Caco-2 (cell line): Measurements from ENCODE around the gene HAUS7. TPM values are rescaled to one million over a fixed set of nuclear protein-coding genes. Genes with fewer than 3 reads are reported as not detected.

ENCODE experiments used
- BruUV-seq: library from RNA; stranded (reverse); fragments of 400-500 nt; replicated peaks from 2 replicates; lab custom pipeline; 2021; lab: Mats Ljungman, UMichigan
- CTCF ChIA-PET: fragments of 300-600 bp; sonication (Branson Sonifier 250); formaldehyde crosslinking; loops from one replicate; lab custom pipeline; 2022; ENCODE audit warnings: antibody characterized with exemption; lab: Charles Lee
- POLR2A ChIA-PET: fragments of 300-600 bp; sonication (Branson Sonifier 250); formaldehyde crosslinking; loops from one replicate; lab custom pipeline; 2022; ENCODE audit warnings: antibody characterized with exemption; lab: Charles Lee
- DNase-seq, 2 experiments: peaks; one replicate each; pipeline versions ENCODE4 v3.0.0 to v3.0.0-alpha.2; 2020 to 2022
- H3K27me3 ChIP-seq: replicated peaks from 2 replicates; pipeline ENCODE4 v1.6.0; 2011; ENCODE audit warnings: low read length; ENCODE audit not compliant: control insufficient read depth, insufficient read depth
- H3K36me3 ChIP-seq: 2 replicates; pipeline ENCODE4 v1.5.1; 2011; ENCODE audit warnings: low read length; ENCODE audit not compliant: control insufficient read depth, insufficient read depth
- H3K4me1 ChIP-seq: fragments of 250-450 bp; sonication (Bioruptor Pico); 2 replicates; pipeline ENCODE4 v1.5.1; 2020; ENCODE audit warnings: mild to moderate bottlenecking
- H3K4me3 ChIP-seq: 2 replicates; pipeline ENCODE4 v1.5.1; 2011; ENCODE audit warnings: low read depth, mild to moderate bottlenecking, control low read depth, low read length
- H3K9me3 ChIP-seq: fragments of 250-450 bp; sonication (Bioruptor Pico); 2 replicates; pipeline ENCODE4 v1.5.1; 2020; ENCODE audit warnings: mild to moderate bottlenecking, moderate library complexity
- H3K27ac Mint-ChIP-seq: one replicate; pipeline ENCODE4 v1.8.0; 2022; ENCODE audit warnings: mixed read lengths; ENCODE audit not compliant: unreplicated experiment
- H3K27me3 Mint-ChIP-seq: one replicate; pipeline ENCODE4 v1.8.0; 2022; ENCODE audit warnings: mixed read lengths; ENCODE audit not compliant: insufficient read depth, unreplicated experiment
- H3K36me3 Mint-ChIP-seq: one replicate; pipeline ENCODE4 v1.8.0; 2022; ENCODE audit warnings: mild to moderate bottlenecking, mixed read lengths; ENCODE audit not compliant: insufficient read depth, unreplicated experiment
- H3K4me1 Mint-ChIP-seq: one replicate; pipeline ENCODE4 v1.8.0; 2022; ENCODE audit warnings: low read depth, mixed read lengths; ENCODE audit not compliant: unreplicated experiment
- H3K4me3 Mint-ChIP-seq: one replicate; pipeline ENCODE4 v1.8.0; 2022; ENCODE audit warnings: mild to moderate bottlenecking, moderate library complexity, mixed read lengths; ENCODE audit not compliant: unreplicated experiment
- H3K9me3 Mint-ChIP-seq: one replicate; pipeline ENCODE4 v1.8.0; 2022; ENCODE audit warnings: mixed read lengths; ENCODE audit not compliant: unreplicated experiment
- intact Hi-C: fragments of 100-400 bp; cut with micrococcal nuclease; formaldehyde crosslinking; loops from one replicate; pipeline ENCODE4 v1.10.0; 2022; ENCODE audit not compliant: unreplicated experiment
- total RNA-seq: library from RNA; stranded (reverse); gene quantifications from 2 replicates; pipeline ENCODE4 v1.2.3, GENCODE V29; 2022
- TF ChIP-seq, protein P1 (sequence below), 2 experiments: fragments of 200-600 bp in 1 of 2; IDR thresholded peaks; 1 replicate in 1 of 2; 2 replicates in 1 of 2; pipeline versions ENCODE4 v1.5.1 to v1.8.0; 2011 to 2022; ENCODE audit warnings: antibody characterized with exemption in 1 of 2, control low read depth in 1 of 2, inconsistent platforms in 1 of 2, low read depth in 1 of 2, low read length in 1 of 2, mild to moderate bottlenecking in 1 of 2, moderate library complexity in 1 of 2; ENCODE audit not compliant: insufficient read depth in 1 of 2, severe bottlenecking in 1 of 2, unreplicated experiment in 1 of 2

Gene HAUS7
- total RNA-seq, 1 experiment from 2014 or later, result 34.0 TPM

GRCh38 chrX:153491918-153492317 is 21.5 kb upstream of the HAUS7 start:
- no peaks in the 10 kb centered on the region for H3K27me3 Mint-ChIP-seq
- H3K27ac Mint-ChIP-seq, result no peak overlapping the region
- POLR2A ChIA-PET, result interaction anchor here (0.6 kb wide), 1 partner anchor 31 kb away, joined by 4 read pairs; no protein-coding TSS in a partner anchor
- no peaks in the 10 kb centered on the region for H3K27me3 ChIP-seq
- H3K36me3 Mint-ChIP-seq, result no peaks in the 10 kb centered on the region
- no peak overlapping the region for H3K4me3 ChIP-seq
- no peaks in the 10 kb centered on the region for H3K9me3 Mint-ChIP-seq
- TF ChIP-seq, protein P1, sequence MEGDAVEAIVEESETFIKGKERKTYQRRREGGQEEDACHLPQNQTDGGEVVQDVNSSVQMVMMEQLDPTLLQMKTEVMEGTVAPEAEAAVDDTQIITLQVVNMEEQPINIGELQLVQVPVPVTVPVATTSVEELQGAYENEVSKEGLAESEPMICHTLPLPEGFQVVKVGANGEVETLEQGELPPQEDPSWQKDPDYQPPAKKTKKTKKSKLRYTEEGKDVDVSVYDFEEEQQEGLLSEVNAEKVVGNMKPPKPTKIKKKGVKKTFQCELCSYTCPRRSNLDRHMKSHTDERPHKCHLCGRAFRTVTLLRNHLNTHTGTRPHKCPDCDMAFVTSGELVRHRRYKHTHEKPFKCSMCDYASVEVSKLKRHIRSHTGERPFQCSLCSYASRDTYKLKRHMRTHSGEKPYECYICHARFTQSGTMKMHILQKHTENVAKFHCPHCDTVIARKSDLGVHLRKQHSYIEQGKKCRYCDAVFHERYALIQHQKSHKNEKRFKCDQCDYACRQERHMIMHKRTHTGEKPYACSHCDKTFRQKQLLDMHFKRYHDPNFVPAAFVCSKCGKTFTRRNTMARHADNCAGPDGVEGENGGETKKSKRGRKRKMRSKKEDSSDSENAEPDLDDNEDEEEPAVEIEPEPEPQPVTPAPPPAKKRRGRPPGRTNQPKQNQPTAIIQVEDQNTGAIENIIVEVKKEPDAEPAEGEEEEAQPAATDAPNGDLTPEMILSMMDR (IDR thresholded peaks at IDR 0.05; ENCODE audit: insufficient read depth in 1 of 2, low read depth in 1 of 2, low read length in 1 of 2, severe bottlenecking in 1 of 2, unreplicated experiment in 1 of 2), result no peak
- no peak overlapping the region for H3K4me3 Mint-ChIP-seq
- no TSS peak for BruUV-seq
- intact Hi-C loops, result no loop called here
- H3K4me1 ChIP-seq, result peaks cover 34% of the 10 kb centered on the region
- no peaks in the 10 kb centered on the region for H3K9me3 ChIP-seq
- DNase-seq, result no peak
- H3K36me3 ChIP-seq, result no peaks in the 10 kb centered on the region
- CTCF ChIA-PET, result interaction anchor here (0.8 kb wide), 1 partner anchor 31 kb away, joined by 3 read pairs; no protein-coding TSS in a partner anchor
- no peaks in the 10 kb centered on the region for H3K4me1 Mint-ChIP-seq

DNA sequence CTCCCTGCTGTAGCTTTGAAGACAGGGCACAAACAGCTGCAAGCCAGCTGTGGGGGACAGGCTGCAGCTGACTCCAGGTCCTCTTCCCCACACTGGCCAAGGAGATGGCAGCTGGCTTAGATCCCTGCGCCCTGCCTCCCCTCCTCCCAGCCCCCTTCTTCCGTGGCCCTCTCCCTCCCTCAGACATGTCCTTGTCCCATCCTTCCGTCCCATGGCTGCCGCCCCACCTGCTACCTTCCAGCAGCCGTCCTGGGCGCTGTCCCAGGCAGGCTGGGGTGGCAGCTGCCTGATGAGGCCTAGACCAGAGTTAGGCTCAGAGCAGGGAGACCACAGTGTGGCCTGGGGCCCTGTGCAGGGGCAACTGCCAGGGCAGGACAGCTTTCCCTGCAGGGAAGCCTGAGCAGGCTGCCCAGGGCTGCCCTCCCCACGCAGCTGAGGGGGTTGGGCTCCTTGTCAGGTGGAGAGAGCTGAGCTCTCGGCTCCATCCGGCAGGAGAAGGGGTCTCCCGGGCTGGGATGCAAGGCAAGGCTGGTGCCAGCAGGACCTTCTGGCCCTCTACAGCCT is 21.1 kb upstream of the HAUS7 start:
- intact Hi-C loops, result no loop called here
- no TSS peak for BruUV-seq
- Mint-ChIP-seq H3K4me3 (no peak overlapping the region), H3K36me3 (no peaks in the 10 kb centered on the region), H3K27ac (no peak overlapping the region), H3K27me3 (no peaks in the 10 kb centered on the region), H3K4me1 (no peaks in the 10 kb centered on the region), H3K9me3 (no peaks in the 10 kb centered on the region)
- H3K9me3 ChIP-seq, result no peaks in the 10 kb centered on the region
- CTCF ChIA-PET, result interaction anchor here (1.1 kb wide), 1 partner anchor 30 kb away, joined by 3 read pairs; no protein-coding TSS in a partner anchor
- no peak overlapping the region for H3K4me3 ChIP-seq
- TF ChIP-seq, protein P1 (IDR thresholded peaks at IDR 0.05; ENCODE audit: insufficient read depth in 1 of 2, low read depth in 1 of 2, low read length in 1 of 2, severe bottlenecking in 1 of 2, unreplicated experiment in 1 of 2), result no peak
- no peaks in the 10 kb centered on the region for H3K27me3 ChIP-seq
- H3K36me3 ChIP-seq, result no peaks in the 10 kb centered on the region
- POLR2A ChIA-PET, result interaction anchor here (0.6 to 1.0 kb wide), 2 partner anchors 21 to 30 kb away, joined by 4 to 6 read pairs; partner anchors contain the start of gene HAUS7
- peaks cover 35% of the 10 kb centered on the region for H3K4me1 ChIP-seq
- no peak for DNase-seq

DNA sequence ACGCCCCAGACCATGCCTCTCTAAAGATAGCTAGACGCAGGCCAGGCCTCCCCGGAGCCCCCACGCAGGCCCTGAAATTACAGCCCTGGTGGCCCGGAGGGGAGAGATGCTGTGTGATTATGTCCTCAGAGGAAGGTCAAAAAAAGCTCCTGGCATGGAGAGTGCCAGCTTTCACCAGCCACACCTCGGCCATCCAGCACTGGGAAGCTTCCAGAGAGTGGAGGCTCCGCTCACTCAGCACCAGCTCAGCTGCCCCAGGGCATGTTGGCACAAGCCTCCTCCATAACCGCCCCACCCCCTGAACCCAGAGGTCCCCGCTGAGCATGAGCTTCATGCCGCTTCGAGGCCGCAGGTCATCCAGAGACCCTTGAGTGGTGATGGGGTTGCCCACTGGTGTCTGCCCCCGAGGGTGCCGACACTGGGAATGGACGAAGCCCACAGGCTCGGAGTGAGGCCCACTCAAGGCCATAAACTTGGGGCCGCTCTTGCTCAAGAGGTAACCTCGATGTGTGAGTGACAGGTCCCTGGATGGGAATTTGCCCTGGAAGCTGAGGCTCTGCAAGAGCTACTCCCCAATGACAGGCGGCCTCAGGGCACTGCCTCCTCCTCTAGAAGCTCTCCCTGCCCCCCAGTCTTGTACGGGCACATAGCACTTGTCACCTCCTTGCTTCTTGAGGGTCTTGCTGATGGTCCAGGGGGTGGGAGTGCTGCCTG is 20.0 kb upstream of the HAUS7 start:
- BruUV-seq, result no TSS peak
- intact Hi-C loops, result no loop called here
- CTCF ChIA-PET, result interaction anchor here (1.1 to 2.9 kb wide), 2 partner anchors 20 to 29 kb away, joined by 3 to 14 read pairs; partner anchors contain the start of gene HAUS7

More for the DNA sequence above, 20.0 kb upstream of the HAUS7 start:
- no peaks in the 10 kb centered on the region for H3K4me1 Mint-ChIP-seq
- no peaks in the 10 kb centered on the region for H3K36me3 Mint-ChIP-seq
- Histone ChIP-seq H3K36me3 (no peaks in the 10 kb centered on the region), H3K9me3 (no peaks in the 10 kb centered on the region), H3K4me1 (peaks cover 35% of the 10 kb centered on the region), H3K4me3 (no peak overlapping the region), H3K27me3 (no peaks in the 10 kb centered on the region)
- TF ChIP-seq, protein P1 (IDR thresholded peaks at IDR 0.05; ENCODE audit: insufficient read depth in 1 of 2, low read depth in 1 of 2, low read length in 1 of 2, severe bottlenecking in 1 of 2, unreplicated experiment in 1 of 2), result no peak
- no peaks in the 10 kb centered on the region for H3K9me3 Mint-ChIP-seq
- no peaks in the 10 kb centered on the region for H3K27me3 Mint-ChIP-seq
- no peak overlapping the region for H3K4me3 Mint-ChIP-seq
- POLR2A ChIA-PET, result interaction anchor here (1.0 kb wide), 1 partner anchor 20 kb away, joined by 6 read pairs; the partner anchor contains the start of gene HAUS7
- no peak for DNase-seq
- peak overlapping the region; percentile 22 for H3K27ac Mint-ChIP-seq
